K562 (cell line): ENCODE data around the gene HNRNPLL. TPM values are rescaled to one million over a fixed set of nuclear protein-coding genes. Genes with fewer than 3 reads are reported as not detected.

Experiments used
- ETS2 ChIP-seq: IDR thresholded peaks from 2 replicates; pipeline ENCODE4 v1.6.1; 2016; ENCODE audit warnings: borderline replicate concordance, missing genetic modification characterization, mild to moderate bottlenecking, moderate library complexity, missing compliant biosample characterization; ENCODE audit not compliant: poor library complexity, severe bottlenecking
- FIP1L1 ChIP-seq: fragments of 200-400 bp; formaldehyde crosslinking; IDR thresholded peaks from 2 replicates; pipeline ENCODE4 v1.6.1; 2018; ENCODE audit warnings: mild to moderate bottlenecking, low read depth, low read length; ENCODE audit not compliant: poor library complexity, severe bottlenecking
- GTF3C2 ChIP-seq: IDR thresholded peaks from 3 replicates; pipeline ENCODE4 v1.6.1; 2011; ENCODE audit warnings: borderline replicate concordance, mild to moderate bottlenecking, moderate library complexity; ENCODE audit not compliant: insufficient read length; ENCODE audit errors: extremely low read depth
- HINFP ChIP-seq: fragments of 450-650 bp; conservative IDR thresholded peaks from 2 replicates; pipeline ENCODE4 v1.6.1; 2016; ENCODE audit warnings: missing genetic modification characterization, low read depth, mild to moderate bottlenecking, control low read depth, missing compliant biosample characterization
- JUND ChIP-seq, 2 experiments: IDR thresholded peaks; 2 replicates in 1 of 2; 3 replicates in 1 of 2; pipeline ENCODE4 v1.6.1; 2011; ENCODE audit warnings: borderline replicate concordance in 2 of 2, low read depth in 2 of 2, low read length in 2 of 2, improper control_type of control experiment in 1 of 2, missing biosample characterization in 1 of 2, missing genetic modification characterization in 1 of 2, missing genetic modification reagents in 1 of 2
- MCM5 ChIP-seq: fragments of 450-650 bp; IDR thresholded peaks from 2 replicates; pipeline ENCODE4 v1.6.1; 2016; ENCODE audit warnings: low read depth
- NCOA6 ChIP-seq: fragments of 450-650 bp; IDR thresholded peaks from 2 replicates; pipeline ENCODE4 v1.6.1; 2017; ENCODE audit warnings: mild to moderate bottlenecking
- NR0B1 ChIP-seq: fragments of 450-650 bp; IDR thresholded peaks from one replicate; pipeline ENCODE4 v1.6.1; 2018; ENCODE audit warnings: mild to moderate bottlenecking, moderate library complexity; ENCODE audit not compliant: partially characterized antibody
- RAD51 ChIP-seq: fragments of 450-650 bp; IDR thresholded peaks from 2 replicates; pipeline ENCODE4 v1.7.1; 2016; ENCODE audit warnings: low read depth, mild to moderate bottlenecking, borderline replicate concordance
- RHOXF2B ChIP-seq: fragments of 250-450 bp; sonication (Bioruptor Pico); conservative IDR thresholded peaks from 2 replicates; pipeline ENCODE4 v1.5.1; 2021
- SAFB2 ChIP-seq: fragments of 200-400 bp; formaldehyde crosslinking; IDR thresholded peaks from 2 replicates; pipeline ENCODE4 v1.6.1; 2018; ENCODE audit warnings: borderline replicate concordance, low read length, low read depth, moderate library complexity; ENCODE audit not compliant: severe bottlenecking
- SIX5 ChIP-seq, 2 experiments: IDR thresholded peaks; 2 replicates each; pipeline ENCODE4 v1.6.1; 2011; ENCODE audit warnings: low read length in 2 of 2, borderline replicate concordance in 1 of 2, low read depth in 1 of 2, mild to moderate bottlenecking in 1 of 2, moderate library complexity in 1 of 2; ENCODE audit not compliant: insufficient read depth in 1 of 2
- SMARCA4 ChIP-seq: fragments of 450-650 bp; IDR thresholded peaks from 2 replicates; pipeline ENCODE4 v1.6.1; 2016
- TEAD4 ChIP-seq, 2 experiments: sonication (generic) in 1 of 2; formaldehyde crosslinking in 1 of 2; IDR thresholded peaks; 2 replicates each; pipeline versions ENCODE4 v1.6.1 to v1.8.0; 2012 to 2022; ENCODE audit warnings: borderline replicate concordance in 1 of 2, inconsistent platforms in 1 of 2, low read length in 1 of 2, mild to moderate bottlenecking in 1 of 2, missing genetic modification reagents in 1 of 2
- ZHX1 ChIP-seq: fragments of 150-350 bp; conservative IDR thresholded peaks from 2 replicates; pipeline ENCODE4 v1.6.1; 2014; ENCODE audit warnings: low read length
- ZNF324 ChIP-seq: fragments of 250-450 bp; sonication (Bioruptor Pico); IDR thresholded peaks from 2 replicates; pipeline ENCODE4 v1.4.0; 2020; ENCODE audit warnings: mild to moderate bottlenecking
- ZNF41 ChIP-seq: fragments of 250-450 bp; sonication (Bioruptor Pico); conservative IDR thresholded peaks from 2 replicates; pipeline ENCODE4 v1.4.0; 2020; ENCODE audit warnings: mild to moderate bottlenecking
- ZNF77 ChIP-seq: fragments of 250-450 bp; sonication (Bioruptor Pico); IDR thresholded peaks from 2 replicates; pipeline ENCODE4 v1.5.0; 2020
- polyA plus RNA-seq, 8 experiments: library from polyadenylated mRNA; depleted of rRNA in 4 of 8; stranded (reverse) in 5 of 8; unstranded in 3 of 8; fragments of >200 nt; fragmentation: Nextera tagmentation in 2 of 8; fragmentation: Illumina TruSeq in 1 of 8; extraction: Ambion mirVana in 2 of 8; extraction: Trizol in 1 of 8; gene quantifications; 2 replicates each; pipeline versions ENCODE4 v1.2.1 to v1.2.3, GENCODE V29; 2011 to 2014; ENCODE audit warnings: inconsistent platforms in 1 of 8, missing spikeins in 1 of 8
- total RNA-seq, 7 experiments: library from RNA; depleted of rRNA in 6 of 7; stranded (reverse); fragments of >200 nt in 6 of 7; fragmentation: Illumina TruSeq in 2 of 7; extraction: Trizol in 2 of 7; gene quantifications; 2 replicates each; pipeline versions ENCODE4 v1.2.1 to v1.2.3, GENCODE V29; 2011 to 2021; ENCODE audit warnings: low replicate concordance in 1 of 7

Gene HNRNPLL
- total and polyA plus RNA-seq, 9 of the 15 experiments (the other 6 are each of a cell fraction or from before 2014, with no cell fraction given): 19.8 to 135 (median 57.8) TPM

- no peak for TF ChIP-seq HINFP (tag)
- TF ChIP-seq ZNF41: no peak
- no peak for TF ChIP-seq FIP1L1
- TF ChIP-seq JUND (IDR thresholded peaks at IDR 0.05; ENCODE audit: borderline replicate concordance, low read depth, low read length): no peak
- TF ChIP-seq JUND (tag; IDR thresholded peaks at IDR 0.05; ENCODE audit: borderline replicate concordance, low read depth, low read length): no peak
- no peak for TF ChIP-seq TEAD4 (IDR thresholded peaks at IDR 0.05; ENCODE audit: low read length)
- peak; percentile 65; the same call in 1 of the 2 replicates for TF ChIP-seq TEAD4 (CRISPR knock-in tag; IDR thresholded peaks at IDR 0.05; ENCODE audit: borderline replicate concordance)
- no peak for TF ChIP-seq NR0B1
- TF ChIP-seq MCM5: no peak
- TF ChIP-seq RAD51: peak; percentile 41; the same call in 1 of the 2 replicates
- no peak for TF ChIP-seq ZHX1
- TF ChIP-seq SIX5 (IDR thresholded peaks at IDR 0.05; ENCODE audit: borderline replicate concordance in 1 of 2, insufficient read depth in 1 of 2, low read depth in 1 of 2, low read length in 2 of 2): no peak
- no peak for TF ChIP-seq NCOA6
- TF ChIP-seq ETS2 (tag): no peak
- no peak for TF ChIP-seq SMARCA4
- TF ChIP-seq SAFB2: no peak
- TF ChIP-seq ZNF77: no peak
- no peak for TF ChIP-seq RHOXF2B
- no peak for TF ChIP-seq ZNF324 (CRISPR knock-in tag)
- TF ChIP-seq GTF3C2: no peak
These were observed 78.8 kb downstream of the HNRNPLL start (continued) for GRCh38 chr2:38523728-38524437.
